H9 (cell line): ENCODE measurements around the gene ATG14. TPM values are rescaled to one million over a fixed set of nuclear protein-coding genes. Genes with fewer than 3 reads are reported as not detected.

Source experiments
- DNase-seq: peaks from one replicate; pipeline ENCODE4 v3.0.0-alpha.2; 2017
- H2AFZ ChIP-seq: one replicate; pipeline ENCODE4 v1.6.1; 2013; ENCODE audit warnings: mild to moderate bottlenecking, low read length, control low read depth, moderate library complexity
- H2AK5ac ChIP-seq: 2 replicates; pipeline ENCODE4 v1.6.1; 2013; ENCODE audit warnings: low read length, control low read depth, mixed read lengths; ENCODE audit not compliant: insufficient read length
- H2BK120ac ChIP-seq: one replicate; pipeline ENCODE4 v1.6.1; 2013; ENCODE audit warnings: low read depth, mild to moderate bottlenecking, low read length, control low read depth, inconsistent platforms; ENCODE audit not compliant: poor library complexity, severe bottlenecking
- H2BK12ac ChIP-seq: 2 replicates; pipeline ENCODE4 v1.6.1; 2013; ENCODE audit warnings: low read length, control low read depth, mixed read lengths, low read depth; ENCODE audit not compliant: insufficient read length
- H2BK15ac ChIP-seq: 2 replicates; pipeline ENCODE4 v1.6.1; 2013; ENCODE audit warnings: low read depth, low read length, control low read depth
- H2BK20ac ChIP-seq: one replicate; pipeline ENCODE4 v1.6.1; 2013; ENCODE audit warnings: low read depth, mild to moderate bottlenecking, low read length, control low read depth, inconsistent platforms; ENCODE audit not compliant: poor library complexity, severe bottlenecking
- H2BK5ac ChIP-seq: 2 replicates; pipeline ENCODE4 v1.6.1; 2013; ENCODE audit warnings: low read length, control low read depth, mixed read lengths; ENCODE audit not compliant: insufficient read length
- H3K14ac ChIP-seq: 2 replicates; pipeline ENCODE4 v1.6.1; 2013; ENCODE audit warnings: low read length, control low read depth; ENCODE audit not compliant: insufficient read depth
- H3K18ac ChIP-seq: 2 replicates; pipeline ENCODE4 v1.6.1; 2013; ENCODE audit warnings: low read depth, mild to moderate bottlenecking, mixed read lengths, low read length, control low read depth; ENCODE audit not compliant: insufficient read length
- H3K23ac ChIP-seq: 2 replicates; pipeline ENCODE4 v1.6.1; 2013; ENCODE audit warnings: low read length, control low read depth, mixed read lengths, low read depth; ENCODE audit not compliant: insufficient read length
- H3K23me2 ChIP-seq: 2 replicates; pipeline ENCODE4 v1.6.1; 2013; ENCODE audit warnings: low read depth, mild to moderate bottlenecking, mixed read lengths, low read length, control low read depth; ENCODE audit not compliant: insufficient read length, poor library complexity, severe bottlenecking
- H3K27ac ChIP-seq: 2 replicates; pipeline ENCODE4 v1.5.1; 2013; ENCODE audit warnings: low read length, control low read depth, mixed read lengths, low read depth; ENCODE audit not compliant: insufficient read length
- H3K27me3 ChIP-seq: 2 replicates; pipeline ENCODE4 v1.6.1; 2013; ENCODE audit warnings: low read length, control low read depth, inconsistent platforms; ENCODE audit not compliant: insufficient read depth
- H3K4ac ChIP-seq: 2 replicates; pipeline ENCODE4 v1.6.1; 2013; ENCODE audit warnings: low read depth, mild to moderate bottlenecking, control low read depth, inconsistent platforms, low read length, moderate library complexity
- H3K4me1 ChIP-seq: 2 replicates; pipeline ENCODE4 v1.6.1; 2013; ENCODE audit warnings: low read length, control low read depth, inconsistent platforms; ENCODE audit not compliant: insufficient read depth
- H3K4me2 ChIP-seq: 2 replicates; pipeline ENCODE4 v1.6.1; 2013; ENCODE audit warnings: low read length, control low read depth, mixed read lengths; ENCODE audit not compliant: insufficient read length, insufficient read depth
- H3K56ac ChIP-seq: 2 replicates; pipeline ENCODE4 v1.6.1; 2013; ENCODE audit warnings: low read depth, mild to moderate bottlenecking, mixed read lengths, low read length, control low read depth; ENCODE audit not compliant: insufficient read length
- H3K79me1 ChIP-seq: 2 replicates; pipeline ENCODE4 v1.6.1; 2013; ENCODE audit warnings: low read depth, mild to moderate bottlenecking, moderate library complexity, low read length, control low read depth, inconsistent platforms; ENCODE audit not compliant: insufficient read depth, poor library complexity, severe bottlenecking
- H3K79me2 ChIP-seq: 2 replicates; pipeline ENCODE4 v1.6.1; 2013; ENCODE audit warnings: low read length, control low read depth, inconsistent platforms; ENCODE audit not compliant: insufficient read depth
- H3K9ac ChIP-seq: 2 replicates; pipeline ENCODE4 v1.6.1; 2013; ENCODE audit warnings: low read length, control low read depth, mixed read lengths; ENCODE audit not compliant: insufficient read length; ENCODE audit errors: extremely low read depth
- H3K9me3 ChIP-seq: one replicate; pipeline ENCODE4 v1.6.1; 2013; ENCODE audit warnings: low read depth, low read length, inconsistent platforms; ENCODE audit not compliant: control insufficient read depth
- H3T11ph ChIP-seq: one replicate; pipeline ENCODE4 v1.6.1; 2013; ENCODE audit warnings: mild to moderate bottlenecking, low read length, control low read depth, inconsistent platforms
- H4K20me1 ChIP-seq: one replicate; pipeline ENCODE4 v1.6.1; 2013; ENCODE audit not compliant: control insufficient read depth, insufficient read length, insufficient read depth
- H4K5ac ChIP-seq: 2 replicates; pipeline ENCODE4 v1.6.1; 2013; ENCODE audit warnings: low read depth, mild to moderate bottlenecking, mixed read lengths, low read length, control low read depth; ENCODE audit not compliant: insufficient read length
- H4K8ac ChIP-seq: replicated peaks from 2 replicates; pipeline ENCODE4 v1.6.1; 2013; ENCODE audit warnings: low read length, control low read depth, mixed read lengths, low read depth; ENCODE audit not compliant: insufficient read length
- H4K91ac ChIP-seq: 2 replicates; pipeline ENCODE4 v1.6.1; 2013; ENCODE audit warnings: low read depth, mild to moderate bottlenecking, moderate library complexity, mixed read lengths, low read length, control low read depth; ENCODE audit not compliant: insufficient read length
- H3K27ac Mint-ChIP-seq, 3 experiments: 2 replicates in 2 of 3; 3 replicates in 1 of 3; pipeline ENCODE4 v1.8.0; 2020 to 2021; ENCODE audit warnings: mixed read lengths in 3 of 3, mild to moderate bottlenecking in 1 of 3, moderate library complexity in 1 of 3
- H3K27me3 Mint-ChIP-seq: 2 replicates; pipeline ENCODE4 v1.8.0; 2021; ENCODE audit warnings: low read depth, mild to moderate bottlenecking, moderate library complexity, mixed read lengths
- H3K36me3 Mint-ChIP-seq, 3 experiments: 2 replicates in 2 of 3; 3 replicates in 1 of 3; pipeline ENCODE4 v1.8.0; 2020 to 2021; ENCODE audit warnings: low read depth in 3 of 3, mixed read lengths in 3 of 3; ENCODE audit not compliant: insufficient read depth in 1 of 3
- H3K4me1 Mint-ChIP-seq, 2 experiments: 2 replicates each; pipeline ENCODE4 v1.8.0; 2020; ENCODE audit warnings: mixed read lengths in 2 of 2
- H3K4me3 Mint-ChIP-seq, 2 experiments: 2 replicates in 1 of 2; 3 replicates in 1 of 2; pipeline ENCODE4 v1.8.0; 2020 to 2021; ENCODE audit warnings: mild to moderate bottlenecking in 2 of 2, mixed read lengths in 2 of 2, moderate library complexity in 1 of 2
- H3K9me3 Mint-ChIP-seq, 2 experiments: 2 replicates in 1 of 2; 3 replicates in 1 of 2; pipeline ENCODE4 v1.8.0; 2020; ENCODE audit warnings: mild to moderate bottlenecking in 2 of 2, mixed read lengths in 2 of 2, moderate library complexity in 1 of 2
- WGBS: extraction: QIAGEN DNeasy Blood & Tissue Kit; methylation state at CpG from one replicate; pipeline ENCODE4 v1.1.7; 2013; ENCODE audit warnings: missing lambda C conversion rate, low lambda C conversion rate, mixed read lengths; ENCODE audit not compliant: insufficient read length; ENCODE audit errors: extremely low coverage; 5-methylcytosine and 5-hydroxymethylcytosine counted together
- total RNA-seq: library from RNA; stranded (reverse); gene quantifications from 2 replicates; pipeline ENCODE4 v1.2.1, GENCODE V29; 2021
- TF ChIP-seq, protein P1 (sequence below): fragments of 200-600 bp; sonication (generic); conservative IDR thresholded peaks from 3 replicates; pipeline ENCODE4 v1.8.0; 2021; ENCODE audit warnings: antibody characterized with exemption, mild to moderate bottlenecking

ATG14 gene
- total RNA-seq, 1 experiment from 2014 or later, result 13.6 TPM

DNA sequence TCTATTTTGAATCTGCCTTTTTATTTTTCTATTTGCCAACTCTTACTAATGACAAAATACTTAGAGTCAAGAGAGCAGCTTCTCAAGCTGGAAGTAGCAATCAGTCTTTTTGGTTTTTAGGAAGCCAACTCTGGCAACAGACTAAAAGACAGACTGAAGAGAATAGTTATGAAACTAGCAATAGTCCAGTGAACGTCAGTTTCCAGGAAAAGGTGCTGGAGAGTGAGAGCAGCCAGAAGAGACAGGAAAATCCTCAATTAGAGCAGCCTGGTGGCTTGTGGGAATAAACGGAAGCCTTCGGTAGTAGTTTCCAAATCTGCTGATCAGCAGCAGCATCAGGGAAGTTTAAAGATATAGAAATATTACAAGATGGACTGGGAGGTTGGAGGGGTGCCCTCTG lies 27.1 kb downstream of the ATG14 start:
- H3K27me3 ChIP-seq, result no peaks in the 10 kb centered on the region
- H3T11ph ChIP-seq, result no peak overlapping the region
- H2BK120ac ChIP-seq, result no peak overlapping the region
- WGBS, result no CpG with 5 or more reads among the region's 3 CpGs
- H3K4ac ChIP-seq, result no peak overlapping the region
- no peak overlapping the region for H3K9ac ChIP-seq
- H3K9me3 Mint-ChIP-seq, result no peaks in the 10 kb centered on the region
- no peak overlapping the region for H2BK5ac ChIP-seq
- no peaks in the 10 kb centered on the region for H4K20me1 ChIP-seq
- no peaks in the 10 kb centered on the region for H3K4me1 ChIP-seq
- no peak overlapping the region for H4K5ac ChIP-seq
- H3K27me3 Mint-ChIP-seq, result no peaks in the 10 kb centered on the region
- H3K23ac ChIP-seq, result no peak overlapping the region
- H3K14ac ChIP-seq, result no peak overlapping the region
- no peak overlapping the region for H3K56ac ChIP-seq
- H3K27ac Mint-ChIP-seq, result no peak overlapping the region
- no peak for DNase-seq
- no peak overlapping the region for H2BK20ac ChIP-seq
- H3K79me2 ChIP-seq, result no peaks in the 10 kb centered on the region
- no peak overlapping the region for H2BK12ac ChIP-seq
- H2BK15ac ChIP-seq, result no peak overlapping the region
- TF ChIP-seq, protein P1, sequence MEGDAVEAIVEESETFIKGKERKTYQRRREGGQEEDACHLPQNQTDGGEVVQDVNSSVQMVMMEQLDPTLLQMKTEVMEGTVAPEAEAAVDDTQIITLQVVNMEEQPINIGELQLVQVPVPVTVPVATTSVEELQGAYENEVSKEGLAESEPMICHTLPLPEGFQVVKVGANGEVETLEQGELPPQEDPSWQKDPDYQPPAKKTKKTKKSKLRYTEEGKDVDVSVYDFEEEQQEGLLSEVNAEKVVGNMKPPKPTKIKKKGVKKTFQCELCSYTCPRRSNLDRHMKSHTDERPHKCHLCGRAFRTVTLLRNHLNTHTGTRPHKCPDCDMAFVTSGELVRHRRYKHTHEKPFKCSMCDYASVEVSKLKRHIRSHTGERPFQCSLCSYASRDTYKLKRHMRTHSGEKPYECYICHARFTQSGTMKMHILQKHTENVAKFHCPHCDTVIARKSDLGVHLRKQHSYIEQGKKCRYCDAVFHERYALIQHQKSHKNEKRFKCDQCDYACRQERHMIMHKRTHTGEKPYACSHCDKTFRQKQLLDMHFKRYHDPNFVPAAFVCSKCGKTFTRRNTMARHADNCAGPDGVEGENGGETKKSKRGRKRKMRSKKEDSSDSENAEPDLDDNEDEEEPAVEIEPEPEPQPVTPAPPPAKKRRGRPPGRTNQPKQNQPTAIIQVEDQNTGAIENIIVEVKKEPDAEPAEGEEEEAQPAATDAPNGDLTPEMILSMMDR, result no peak
- H3K18ac ChIP-seq, result no peak overlapping the region
- no peak overlapping the region for H2AK5ac ChIP-seq
- peaks cover 2 to 42% (median 24%) of the 10 kb centered on the region in 3 experiments; a peak in 6 of 7 replicates for H3K36me3 Mint-ChIP-seq
- no peak overlapping the region for H3K4me2 ChIP-seq
- H3K27ac ChIP-seq, result no peak overlapping the region
- H3K4me3 Mint-ChIP-seq, result no peak overlapping the region
- no peaks in the 10 kb centered on the region for H3K9me3 ChIP-seq
- H4K8ac ChIP-seq, result no peak overlapping the region
- H3K79me1 ChIP-seq, result no peaks in the 10 kb centered on the region
- peaks cover 7 to 9% of the 10 kb centered on the region in 2 experiments for H3K4me1 Mint-ChIP-seq
- H2AFZ ChIP-seq, result no peak overlapping the region
- H4K91ac ChIP-seq, result no peak overlapping the region
- no peaks in the 10 kb centered on the region for H3K23me2 ChIP-seq
